ENCODE data around the gene DHODH.
"Not testable (repeated sequence)": the region's sequence is repeated elsewhere in the genome, so short reads cannot be mapped to it uniquely, and the experiment has no call there.

The DHODH gene

GRCh38 chr16:72055911-72056310 is 47.4 kb downstream of the DHODH start:
- no peaks in the 10 kb centered on the region for H3K27me3 ChIP-seq (replicated peaks; ENCODE audit: insufficient read depth, low read length)

GRCh38 chr16:72057313-72057712 is 48.8 kb downstream of the DHODH start:
- not testable (repeated sequence) for H3K27ac ChIP-seq (ENCODE audit: low read length); DNase-seq; H3K36me3 ChIP-seq (replicated peaks; ENCODE audit: insufficient read depth, low read length); H3K9me3 ChIP-seq (replicated peaks; ENCODE audit: insufficient read depth, low read length); H4K20me1 ChIP-seq (ENCODE audit: insufficient read depth, low read length); H3K79me2 ChIP-seq (ENCODE audit: low read length); H3F3A ChIP-seq (ENCODE audit: insufficient read depth, low read length); H3K4me3 ChIP-seq (ENCODE audit: low read length); H2AFZ ChIP-seq (ENCODE audit: low read length); H3K4me1 ChIP-seq (ENCODE audit: low read length); H3K9ac ChIP-seq (ENCODE audit: low read length); H3K27me3 ChIP-seq (replicated peaks; ENCODE audit: insufficient read depth, low read length); H3K4me2 ChIP-seq (ENCODE audit: low read depth, low read length); H3K9me2 ChIP-seq (replicated peaks; ENCODE audit: insufficient read depth, low read length)

More at GRCh38 chr16:72055911-72056310, 47.4 kb downstream of the DHODH start:
- Histone ChIP-seq H3K79me2 (ENCODE audit: low read length) (no peaks in the 10 kb centered on the region), H3K9me3 (replicated peaks; ENCODE audit: insufficient read depth, low read length) (no peaks in the 10 kb centered on the region), H3K9me2 (replicated peaks; ENCODE audit: insufficient read depth, low read length) (no peaks in the 10 kb centered on the region), H3K4me3 (ENCODE audit: low read length) (no peak overlapping the region), H4K20me1 (ENCODE audit: insufficient read depth, low read length) (no peaks in the 10 kb centered on the region), H3K9ac (ENCODE audit: low read length) (no peak overlapping the region), H3K27ac (ENCODE audit: low read length) (no peak overlapping the region), H3K36me3 (replicated peaks; ENCODE audit: insufficient read depth, low read length) (no peaks in the 10 kb centered on the region), H3K4me2 (ENCODE audit: low read depth, low read length) (no peak overlapping the region), H3F3A (ENCODE audit: insufficient read depth, low read length) (no peaks in the 10 kb centered on the region), H2AFZ (ENCODE audit: low read length) (no peak overlapping the region), H3K4me1 (ENCODE audit: low read length) (no peaks in the 10 kb centered on the region)
- TF ChIP-seq EZH2phosphoT487 (IDR thresholded peaks at IDR 0.05; ENCODE audit: low read length) = no peak
- TF ChIP-seq, protein P1, sequence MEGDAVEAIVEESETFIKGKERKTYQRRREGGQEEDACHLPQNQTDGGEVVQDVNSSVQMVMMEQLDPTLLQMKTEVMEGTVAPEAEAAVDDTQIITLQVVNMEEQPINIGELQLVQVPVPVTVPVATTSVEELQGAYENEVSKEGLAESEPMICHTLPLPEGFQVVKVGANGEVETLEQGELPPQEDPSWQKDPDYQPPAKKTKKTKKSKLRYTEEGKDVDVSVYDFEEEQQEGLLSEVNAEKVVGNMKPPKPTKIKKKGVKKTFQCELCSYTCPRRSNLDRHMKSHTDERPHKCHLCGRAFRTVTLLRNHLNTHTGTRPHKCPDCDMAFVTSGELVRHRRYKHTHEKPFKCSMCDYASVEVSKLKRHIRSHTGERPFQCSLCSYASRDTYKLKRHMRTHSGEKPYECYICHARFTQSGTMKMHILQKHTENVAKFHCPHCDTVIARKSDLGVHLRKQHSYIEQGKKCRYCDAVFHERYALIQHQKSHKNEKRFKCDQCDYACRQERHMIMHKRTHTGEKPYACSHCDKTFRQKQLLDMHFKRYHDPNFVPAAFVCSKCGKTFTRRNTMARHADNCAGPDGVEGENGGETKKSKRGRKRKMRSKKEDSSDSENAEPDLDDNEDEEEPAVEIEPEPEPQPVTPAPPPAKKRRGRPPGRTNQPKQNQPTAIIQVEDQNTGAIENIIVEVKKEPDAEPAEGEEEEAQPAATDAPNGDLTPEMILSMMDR (IDR thresholded peaks at IDR 0.05; ENCODE audit: low read length) = no peak
- no peak for TF ChIP-seq EZH2 (optimal IDR thresholded peaks at IDR 0.05; ENCODE audit: low read depth, low read length)
- DNase-seq = no peak

- H4K20me1 ChIP-seq (ENCODE audit: insufficient read depth, low read length); H3K4me2 ChIP-seq (ENCODE audit: low read depth, low read length); DNase-seq; H3K9me3 ChIP-seq (replicated peaks; ENCODE audit: insufficient read depth, low read length); H3K4me1 ChIP-seq (ENCODE audit: low read length); H3K27ac ChIP-seq (ENCODE audit: low read length); H3K4me3 ChIP-seq (ENCODE audit: low read length); H3K9ac ChIP-seq (ENCODE audit: low read length); H2AFZ ChIP-seq (ENCODE audit: low read length); H3K27me3 ChIP-seq (replicated peaks; ENCODE audit: insufficient read depth, low read length); H3K9me2 ChIP-seq (replicated peaks; ENCODE audit: insufficient read depth, low read length); H3K79me2 ChIP-seq (ENCODE audit: low read length); H3F3A ChIP-seq (ENCODE audit: insufficient read depth, low read length); H3K36me3 ChIP-seq (replicated peaks; ENCODE audit: insufficient read depth, low read length): not testable (repeated sequence)
Measured at GRCh38 chr16:72059060-72059459, 50.5 kb downstream of the DHODH start.

- Histone ChIP-seq H3K27me3 (replicated peaks; ENCODE audit: insufficient read depth, low read length) (no peaks in the 10 kb centered on the region), H3K4me2 (ENCODE audit: low read depth, low read length) (no peak overlapping the region), H3K36me3 (replicated peaks; ENCODE audit: insufficient read depth, low read length) (no peaks in the 10 kb centered on the region), H3K79me2 (ENCODE audit: low read length) (no peaks in the 10 kb centered on the region), H3K4me3 (ENCODE audit: low read length) (no peak overlapping the region), H3K9me3 (replicated peaks; ENCODE audit: insufficient read depth, low read length) (no peaks in the 10 kb centered on the region), H3K27ac (ENCODE audit: low read length) (no peak overlapping the region), H3K9ac (ENCODE audit: low read length) (no peak overlapping the region), H4K20me1 (ENCODE audit: insufficient read depth, low read length) (no peaks in the 10 kb centered on the region), H2AFZ (ENCODE audit: low read length) (no peak overlapping the region), H3K9me2 (replicated peaks; ENCODE audit: insufficient read depth, low read length) (no peaks in the 10 kb centered on the region), H3F3A (ENCODE audit: insufficient read depth, low read length) (no peaks in the 10 kb centered on the region), H3K4me1 (ENCODE audit: low read length) (no peaks in the 10 kb centered on the region)
- TF ChIP-seq EZH2phosphoT487 (IDR thresholded peaks at IDR 0.05; ENCODE audit: low read length) (no peak), EZH2 (optimal IDR thresholded peaks at IDR 0.05; ENCODE audit: low read depth, low read length) (no peak)
- TF ChIP-seq, protein P1 (IDR thresholded peaks at IDR 0.05; ENCODE audit: low read length) = no peak
- DNase-seq = no peak
Measured at GRCh38 chr16:72060405-72060804, 51.9 kb downstream of the DHODH start.
